Measurements from ENCODE around the gene PTPN6.

The PTPN6 gene

GRCh38 chr12:6980740-6981139 lies 29.6 kb downstream of the PTPN6 start:
- H3K4me1 ChIP-seq (ENCODE audit: control insufficient read depth, insufficient read depth, low read depth, low read length) = no peaks in the 10 kb centered on the region
- H3K27me3 ChIP-seq (ENCODE audit: control insufficient read depth in 1 of 2, insufficient read depth in 1 of 2, low read length in 2 of 2) = no peaks in the 10 kb centered on the region
- H3K4me2 ChIP-seq (ENCODE audit: low read length, poor library complexity, severe bottlenecking) = no peak overlapping the region
- H2BK5ac ChIP-seq (ENCODE audit: low read depth, low read length, poor library complexity, severe bottlenecking) = no peak overlapping the region
- H2BK15ac ChIP-seq (ENCODE audit: low read depth, poor library complexity, severe bottlenecking) = no peak overlapping the region
- H3K79me1 ChIP-seq (replicated peaks; ENCODE audit: low read length, poor library complexity, severe bottlenecking) = peaks cover 23% of the 10 kb centered on the region
- no peak overlapping the region for H4K91ac ChIP-seq (ENCODE audit: low read length)
- no peak overlapping the region for H2AFZ ChIP-seq (ENCODE audit: low read depth, low read length)
- peak overlapping the region; percentile 33 for H3K9ac ChIP-seq (ENCODE audit: low read length)
- no peak for DNase-seq
- H3K27ac ChIP-seq (ENCODE audit: low read length, poor library complexity, severe bottlenecking) = no peak overlapping the region
- H4K8ac ChIP-seq (ENCODE audit: low read length) = no peak overlapping the region
- H2BK120ac ChIP-seq (ENCODE audit: low read depth, low read length) = no peak overlapping the region
- peaks cover 54 to 91% of the 10 kb centered on the region in 2 experiments for H3K36me3 ChIP-seq (ENCODE audit: control insufficient read depth in 1 of 2, insufficient read depth in 2 of 2, low read depth in 1 of 2, low read length in 2 of 2)
- no peak overlapping the region for H3K14ac ChIP-seq (ENCODE audit: low read length in 2 of 2)
- H2BK12ac ChIP-seq (ENCODE audit: low read length in 2 of 2) = no peak overlapping the region
- no peak overlapping the region for H2AK5ac ChIP-seq (ENCODE audit: low read length, severe bottlenecking)
- H3K4me3 ChIP-seq (ENCODE audit: insufficient read depth in 1 of 2, low read depth in 1 of 2, low read length in 2 of 2) = no peak overlapping the region
- no peak overlapping the region for H3K23ac ChIP-seq (ENCODE audit: low read length in 2 of 2)
- no peak overlapping the region for H3K18ac ChIP-seq (ENCODE audit: low read depth in 1 of 2, low read length in 2 of 2)
- H3K4ac ChIP-seq (ENCODE audit: low read depth in 1 of 2, low read length in 2 of 2) = no peak overlapping the region
- H3K9me3 ChIP-seq (ENCODE audit: control insufficient read depth, low read length) = no peaks in the 10 kb centered on the region

GRCh38 chr12:6981152-6982052 lies 30.2 kb downstream of the PTPN6 start:
- Histone ChIP-seq H4K8ac (ENCODE audit: low read length) (no peak overlapping the region), H3K9me3 (ENCODE audit: control insufficient read depth, low read length) (no peaks in the 10 kb centered on the region), H3K14ac (ENCODE audit: low read length in 2 of 2) (no peak overlapping the region), H2BK12ac (ENCODE audit: low read length in 2 of 2) (no peak overlapping the region), H2AK5ac (ENCODE audit: low read length, severe bottlenecking) (no peak overlapping the region), H3K36me3 (ENCODE audit: control insufficient read depth in 1 of 2, insufficient read depth in 2 of 2, low read depth in 1 of 2, low read length in 2 of 2) (peaks cover 49 to 89% of the 10 kb centered on the region in 2 experiments), H3K23ac (ENCODE audit: low read length in 2 of 2) (no peak overlapping the region), H3K27me3 (ENCODE audit: control insufficient read depth in 1 of 2, insufficient read depth in 1 of 2, low read length in 2 of 2) (no peaks in the 10 kb centered on the region), H3K27ac (ENCODE audit: low read length, poor library complexity, severe bottlenecking) (no peak overlapping the region), H3K4me3 (ENCODE audit: insufficient read depth in 1 of 2, low read depth in 1 of 2, low read length in 2 of 2) (no peak overlapping the region), H3K18ac (ENCODE audit: low read depth in 1 of 2, low read length in 2 of 2) (no peak overlapping the region), H2BK15ac (ENCODE audit: low read depth, poor library complexity, severe bottlenecking) (no peak overlapping the region), H4K91ac (ENCODE audit: low read length) (no peak overlapping the region), H2BK5ac (ENCODE audit: low read depth, low read length, poor library complexity, severe bottlenecking) (no peak overlapping the region), H3K79me1 (replicated peaks; ENCODE audit: low read length, poor library complexity, severe bottlenecking) (peaks cover 21% of the 10 kb centered on the region), H3K4me1 (ENCODE audit: control insufficient read depth, insufficient read depth, low read depth, low read length) (no peaks in the 10 kb centered on the region), H3K4ac (ENCODE audit: low read depth in 1 of 2, low read length in 2 of 2) (no peak overlapping the region), H3K4me2 (ENCODE audit: low read length, poor library complexity, severe bottlenecking) (no peak overlapping the region), H2AFZ (ENCODE audit: low read depth, low read length) (no peak overlapping the region), H2BK120ac (ENCODE audit: low read depth, low read length) (no peak overlapping the region), H3K9ac (ENCODE audit: low read length) (peak overlapping the region; percentile 33)
- DNase-seq = no peak
- 94% methylated on average over 7 of the region's 10 CpGs for WGBS

- Histone ChIP-seq H4K8ac (ENCODE audit: low read length) (no peak overlapping the region), H3K27ac (ENCODE audit: low read length, poor library complexity, severe bottlenecking) (no peak overlapping the region), H4K91ac (ENCODE audit: low read length) (no peak overlapping the region), H2AK5ac (ENCODE audit: low read length, severe bottlenecking) (no peak overlapping the region), H3K23ac (ENCODE audit: low read length in 2 of 2) (no peak overlapping the region), H3K9ac (ENCODE audit: low read length) (no peak overlapping the region), H3K18ac (ENCODE audit: low read depth in 1 of 2, low read length in 2 of 2) (no peak overlapping the region), H3K4me3 (ENCODE audit: insufficient read depth in 1 of 2, low read depth in 1 of 2, low read length in 2 of 2) (no peak overlapping the region), H2BK5ac (ENCODE audit: low read depth, low read length, poor library complexity, severe bottlenecking) (no peak overlapping the region), H3K79me1 (replicated peaks; ENCODE audit: low read length, poor library complexity, severe bottlenecking) (peaks cover 19% of the 10 kb centered on the region), H3K14ac (ENCODE audit: low read length in 2 of 2) (no peak overlapping the region), H2BK15ac (ENCODE audit: low read depth, poor library complexity, severe bottlenecking) (no peak overlapping the region), H3K4me1 (ENCODE audit: control insufficient read depth, insufficient read depth, low read depth, low read length) (no peaks in the 10 kb centered on the region), H3K4ac (ENCODE audit: low read depth in 1 of 2, low read length in 2 of 2) (no peak overlapping the region), H3K9me3 (ENCODE audit: control insufficient read depth, low read length) (no peaks in the 10 kb centered on the region), H2AFZ (ENCODE audit: low read depth, low read length) (no peak overlapping the region), H2BK12ac (ENCODE audit: low read length in 2 of 2) (no peak overlapping the region), H2BK120ac (ENCODE audit: low read depth, low read length) (no peak overlapping the region), H3K27me3 (ENCODE audit: control insufficient read depth in 1 of 2, insufficient read depth in 1 of 2, low read length in 2 of 2) (no peaks in the 10 kb centered on the region), H3K36me3 (ENCODE audit: control insufficient read depth in 1 of 2, insufficient read depth in 2 of 2, low read depth in 1 of 2, low read length in 2 of 2) (peaks cover 41 to 84% of the 10 kb centered on the region in 2 experiments), H3K4me2 (ENCODE audit: low read length, poor library complexity, severe bottlenecking) (no peak overlapping the region)
- no peak for DNase-seq
- WGBS = 83% methylated on average over 5 of the region's 7 CpGs
Measured at GRCh38 chr12:6982532-6982931, 31.4 kb downstream of the PTPN6 start.

- Histone ChIP-seq H3K9me3 (ENCODE audit: control insufficient read depth, low read length) (no peaks in the 10 kb centered on the region), H2AFZ (ENCODE audit: low read depth, low read length) (no peak overlapping the region), H2BK12ac (ENCODE audit: low read length in 2 of 2) (no peak overlapping the region), H2AK5ac (ENCODE audit: low read length, severe bottlenecking) (no peak overlapping the region), H3K27me3 (ENCODE audit: control insufficient read depth in 1 of 2, insufficient read depth in 1 of 2, low read length in 2 of 2) (no peaks in the 10 kb centered on the region), H3K36me3 (ENCODE audit: control insufficient read depth in 1 of 2, insufficient read depth in 2 of 2, low read depth in 1 of 2, low read length in 2 of 2) (peaks cover 9 to 54% of the 10 kb centered on the region in 2 experiments), H3K27ac (ENCODE audit: low read length, poor library complexity, severe bottlenecking) (no peak overlapping the region), H2BK15ac (ENCODE audit: low read depth, poor library complexity, severe bottlenecking) (no peak overlapping the region), H3K79me1 (replicated peaks; ENCODE audit: low read length, poor library complexity, severe bottlenecking) (peaks cover 16% of the 10 kb centered on the region), H3K18ac (ENCODE audit: low read depth in 1 of 2, low read length in 2 of 2) (no peak overlapping the region), H2BK5ac (ENCODE audit: low read depth, low read length, poor library complexity, severe bottlenecking) (no peak overlapping the region), H3K14ac (ENCODE audit: low read length in 2 of 2) (no peak overlapping the region), H3K4me3 (ENCODE audit: insufficient read depth in 1 of 2, low read depth in 1 of 2, low read length in 2 of 2) (no peak overlapping the region), H4K8ac (ENCODE audit: low read length) (no peak overlapping the region), H3K23ac (ENCODE audit: low read length in 2 of 2) (peak overlapping the region in 1 of 2 experiments; percentile 56), H3K4me1 (ENCODE audit: control insufficient read depth, insufficient read depth, low read depth, low read length) (no peaks in the 10 kb centered on the region), H2BK120ac (ENCODE audit: low read depth, low read length) (no peak overlapping the region), H3K9ac (ENCODE audit: low read length) (no peak overlapping the region), H3K4me2 (ENCODE audit: low read length, poor library complexity, severe bottlenecking) (no peak overlapping the region), H4K91ac (ENCODE audit: low read length) (no peak overlapping the region), H3K4ac (ENCODE audit: low read depth in 1 of 2, low read length in 2 of 2) (no peak overlapping the region)
- WGBS = 96% methylated on average over 10 of the region's 11 CpGs
- DNase-seq = no peak
Measured at GRCh38 chr12:6987956-6988553, 36.9 kb downstream of the PTPN6 start.
